Measurements from ENCODE around the gene SEMA3C. TPM values are rescaled to one million over a fixed set of nuclear protein-coding genes. Genes with fewer than 3 reads are reported as not detected.

The SEMA3C gene
- total and polyA plus RNA-seq, 2 experiments from 2014 or later, result 34.8 to 134 TPM

DNA sequence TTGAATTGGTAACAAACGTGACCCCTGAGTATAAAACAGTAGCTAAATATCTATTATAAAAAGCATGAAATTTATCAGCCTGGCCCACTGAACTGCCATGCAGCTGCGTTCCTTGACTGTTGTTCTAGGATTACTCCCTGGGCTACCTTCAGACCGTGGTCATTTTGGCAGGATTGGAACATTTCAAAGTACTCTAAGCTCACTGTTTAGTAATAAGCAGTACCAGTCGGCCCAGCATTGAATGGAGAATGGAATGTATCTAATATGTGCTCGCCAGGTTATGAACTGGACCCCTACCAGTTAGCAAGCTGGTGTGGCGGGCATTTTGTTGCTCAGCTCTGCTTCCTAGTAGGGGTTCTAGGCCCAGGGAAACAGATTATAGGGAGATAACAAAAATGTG, 112.2 kb downstream of the SEMA3C start:
- no peaks in the 10 kb centered on the region for H3K79me2 ChIP-seq
- no peaks in the 10 kb centered on the region for H4K20me1 ChIP-seq (ENCODE audit: insufficient read depth, poor library complexity, severe bottlenecking)
- H3K4me3 ChIP-seq, result no peak overlapping the region
- peaks cover 4% of the 10 kb centered on the region for H3K9me3 ChIP-seq (ENCODE audit: low read depth)
- H3K9me2 ChIP-seq (replicated peaks; ENCODE audit: insufficient read depth), result no peaks in the 10 kb centered on the region
- no peak overlapping the region for H3K4me2 ChIP-seq
- TF ChIP-seq EZH2phosphoT487 (IDR thresholded peaks at IDR 0.05; ENCODE audit: low read depth, severe bottlenecking, unreplicated experiment), result no peak
- H3K27me3 ChIP-seq, result no peaks in the 10 kb centered on the region
- peaks cover 4% of the 10 kb centered on the region for H3K4me1 ChIP-seq (ENCODE audit: insufficient read depth)
- H3K27ac ChIP-seq, result no peak overlapping the region
- no peak overlapping the region for H2AFZ ChIP-seq
- no peaks in the 10 kb centered on the region for H3K36me3 ChIP-seq (replicated peaks; ENCODE audit: insufficient read depth, low read depth)
- 85% methylated on average over 6 of the region's 6 CpGs for WGBS (ENCODE audit: low lambda C conversion rate, missing lambda C conversion rate)
- DNase-seq (ENCODE audit: low spot score), result no peak

DNA sequence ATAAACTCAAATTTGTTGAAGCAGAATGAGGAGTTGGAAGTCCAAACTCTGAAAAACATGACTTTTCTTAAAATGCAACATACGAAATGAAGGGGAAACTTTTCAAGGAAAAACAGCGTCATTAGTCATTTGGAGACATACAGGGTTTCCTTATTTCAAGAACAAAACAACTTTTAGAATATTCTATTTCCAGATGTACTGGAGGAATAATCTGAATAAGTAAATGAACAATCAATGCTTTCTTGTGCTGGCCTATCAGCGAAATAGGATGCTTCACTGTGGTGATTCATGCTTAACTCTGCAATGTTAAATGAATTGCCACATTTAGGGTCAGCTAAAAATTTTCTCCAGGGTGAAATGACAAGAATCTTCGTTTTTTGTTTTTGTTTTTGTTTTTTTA, 114.3 kb downstream of the SEMA3C start:
- Histone ChIP-seq H3K4me2 (no peak overlapping the region), H2AFZ (no peak overlapping the region), H4K20me1 (ENCODE audit: insufficient read depth, poor library complexity, severe bottlenecking) (no peaks in the 10 kb centered on the region), H3K4me1 (ENCODE audit: insufficient read depth) (peaks cover 4% of the 10 kb centered on the region), H3K9me2 (replicated peaks; ENCODE audit: insufficient read depth) (no peaks in the 10 kb centered on the region), H3K79me2 (no peaks in the 10 kb centered on the region), H3K36me3 (replicated peaks; ENCODE audit: insufficient read depth, low read depth) (no peaks in the 10 kb centered on the region), H3K27me3 (no peaks in the 10 kb centered on the region), H3K9me3 (ENCODE audit: low read depth) (peaks cover 3% of the 10 kb centered on the region), H3K27ac (no peak overlapping the region), H3K4me3 (no peak overlapping the region)
- WGBS (ENCODE audit: low lambda C conversion rate, missing lambda C conversion rate), result 97% methylated on average over 4 of the region's 4 CpGs
- DNase-seq (ENCODE audit: low spot score), result no peak
- no peak for TF ChIP-seq EZH2phosphoT487 (IDR thresholded peaks at IDR 0.05; ENCODE audit: low read depth, severe bottlenecking, unreplicated experiment)
- TF ChIP-seq, protein P1, sequence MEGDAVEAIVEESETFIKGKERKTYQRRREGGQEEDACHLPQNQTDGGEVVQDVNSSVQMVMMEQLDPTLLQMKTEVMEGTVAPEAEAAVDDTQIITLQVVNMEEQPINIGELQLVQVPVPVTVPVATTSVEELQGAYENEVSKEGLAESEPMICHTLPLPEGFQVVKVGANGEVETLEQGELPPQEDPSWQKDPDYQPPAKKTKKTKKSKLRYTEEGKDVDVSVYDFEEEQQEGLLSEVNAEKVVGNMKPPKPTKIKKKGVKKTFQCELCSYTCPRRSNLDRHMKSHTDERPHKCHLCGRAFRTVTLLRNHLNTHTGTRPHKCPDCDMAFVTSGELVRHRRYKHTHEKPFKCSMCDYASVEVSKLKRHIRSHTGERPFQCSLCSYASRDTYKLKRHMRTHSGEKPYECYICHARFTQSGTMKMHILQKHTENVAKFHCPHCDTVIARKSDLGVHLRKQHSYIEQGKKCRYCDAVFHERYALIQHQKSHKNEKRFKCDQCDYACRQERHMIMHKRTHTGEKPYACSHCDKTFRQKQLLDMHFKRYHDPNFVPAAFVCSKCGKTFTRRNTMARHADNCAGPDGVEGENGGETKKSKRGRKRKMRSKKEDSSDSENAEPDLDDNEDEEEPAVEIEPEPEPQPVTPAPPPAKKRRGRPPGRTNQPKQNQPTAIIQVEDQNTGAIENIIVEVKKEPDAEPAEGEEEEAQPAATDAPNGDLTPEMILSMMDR (IDR thresholded peaks at IDR 0.05; ENCODE audit: poor library complexity), result no peak
- no peak for TF ChIP-seq EZH2 (IDR thresholded peaks at IDR 0.05; ENCODE audit: borderline replicate concordance)

DNA sequence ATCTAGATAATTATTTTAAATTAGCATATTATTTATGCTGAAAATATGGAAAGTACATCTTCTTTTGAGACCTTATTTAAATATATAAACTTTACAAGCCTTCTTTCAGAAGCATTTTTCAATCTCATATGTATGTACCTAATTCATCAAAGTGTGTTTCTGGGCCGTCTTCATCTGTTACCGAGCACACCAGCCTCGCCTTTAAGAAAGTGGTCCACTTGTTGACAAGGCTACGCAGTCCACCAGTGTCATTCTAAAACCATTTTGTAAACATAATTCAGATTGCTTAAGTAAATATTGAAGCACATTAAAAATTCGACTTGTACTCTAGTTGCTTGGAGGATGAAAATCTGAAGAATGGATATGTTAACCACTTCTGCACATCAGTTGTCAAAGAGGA, 116.3 kb downstream of the SEMA3C start:
- no peak for DNase-seq (ENCODE audit: low spot score)
- Histone ChIP-seq H2AFZ (no peak overlapping the region), H3K79me2 (no peaks in the 10 kb centered on the region), H3K9me3 (ENCODE audit: low read depth) (no peaks in the 10 kb centered on the region), H3K4me2 (no peak overlapping the region), H4K20me1 (ENCODE audit: insufficient read depth, poor library complexity, severe bottlenecking) (no peaks in the 10 kb centered on the region), H3K4me3 (no peak overlapping the region), H3K9me2 (replicated peaks; ENCODE audit: insufficient read depth) (no peaks in the 10 kb centered on the region), H3K4me1 (ENCODE audit: insufficient read depth) (peaks cover 4% of the 10 kb centered on the region), H3K36me3 (replicated peaks; ENCODE audit: insufficient read depth, low read depth) (no peaks in the 10 kb centered on the region), H3K27me3 (no peaks in the 10 kb centered on the region), H3K27ac (no peak overlapping the region)
- WGBS (ENCODE audit: low lambda C conversion rate, missing lambda C conversion rate), result 81% methylated on average over 5 of the region's 5 CpGs
- TF ChIP-seq, protein P1 (IDR thresholded peaks at IDR 0.05; ENCODE audit: poor library complexity), result no peak
- no peak for TF ChIP-seq EZH2phosphoT487 (IDR thresholded peaks at IDR 0.05; ENCODE audit: low read depth, severe bottlenecking, unreplicated experiment)
- TF ChIP-seq EZH2 (IDR thresholded peaks at IDR 0.05; ENCODE audit: borderline replicate concordance), result no peak

DNA sequence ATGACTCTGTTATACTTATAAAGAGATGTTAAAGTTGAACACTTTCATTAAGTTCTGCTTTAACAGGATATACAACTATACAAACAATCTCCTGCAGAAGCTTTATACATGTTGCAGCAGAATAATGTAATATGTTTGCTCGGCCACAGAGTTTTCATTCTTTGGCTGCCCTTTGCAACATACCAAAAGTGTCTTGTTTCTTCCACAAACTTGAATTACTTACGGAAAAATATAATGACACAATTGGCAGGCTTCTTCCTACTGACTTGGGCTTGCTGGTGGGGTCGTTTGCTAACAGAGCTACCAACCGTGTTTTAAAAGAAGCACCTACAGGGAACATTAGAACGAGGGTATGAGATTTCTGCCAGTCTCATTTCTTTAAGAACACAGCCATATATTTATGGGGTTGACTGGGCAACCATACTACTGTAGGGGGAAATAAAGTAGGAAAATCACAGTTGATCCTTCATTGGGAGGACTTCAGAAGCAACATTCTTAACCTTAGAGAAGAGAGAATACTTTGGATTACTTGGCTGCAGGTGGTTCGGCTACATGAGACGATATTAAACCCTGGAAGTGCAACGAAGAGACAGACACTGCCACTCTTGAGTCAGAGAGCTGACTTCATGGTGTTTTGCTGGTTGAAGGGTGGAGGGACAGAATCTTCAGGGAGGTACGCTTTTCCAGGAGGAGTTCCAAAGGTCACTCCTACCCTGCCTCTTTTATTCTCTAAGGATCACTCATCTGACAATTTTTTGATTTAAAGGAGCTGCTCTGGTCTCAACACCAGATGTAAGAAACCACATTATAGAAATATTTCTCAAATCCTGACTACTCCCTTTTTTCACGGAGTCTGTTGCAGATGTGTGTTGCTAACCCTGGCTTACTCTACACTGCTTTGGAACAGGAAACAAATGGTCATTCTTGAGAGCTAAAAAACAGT, 123.9 kb downstream of the SEMA3C start:
- H3K9me3 ChIP-seq (ENCODE audit: low read depth), result no peaks in the 10 kb centered on the region
- no peaks in the 10 kb centered on the region for H3K4me1 ChIP-seq (ENCODE audit: insufficient read depth)
- TF ChIP-seq, protein P1 (IDR thresholded peaks at IDR 0.05; ENCODE audit: poor library complexity), result no peak
- TF ChIP-seq EZH2phosphoT487 (IDR thresholded peaks at IDR 0.05; ENCODE audit: low read depth, severe bottlenecking, unreplicated experiment) (no peak), EZH2 (IDR thresholded peaks at IDR 0.05; ENCODE audit: borderline replicate concordance) (no peak)
- DNase-seq (ENCODE audit: low spot score), result no peak
- no peak overlapping the region for H3K4me2 ChIP-seq
- no peaks in the 10 kb centered on the region for H3K27me3 ChIP-seq
- H3K79me2 ChIP-seq, result no peaks in the 10 kb centered on the region
- H3K4me3 ChIP-seq, result no peak overlapping the region
- H3K9me2 ChIP-seq (replicated peaks; ENCODE audit: insufficient read depth), result no peaks in the 10 kb centered on the region
- 85% methylated on average over 10 of the region's 10 CpGs for WGBS (ENCODE audit: low lambda C conversion rate, missing lambda C conversion rate)
- H3K36me3 ChIP-seq (replicated peaks; ENCODE audit: insufficient read depth, low read depth), result no peaks in the 10 kb centered on the region
- H3K27ac ChIP-seq, result no peak overlapping the region
- no peaks in the 10 kb centered on the region for H4K20me1 ChIP-seq (ENCODE audit: insufficient read depth, poor library complexity, severe bottlenecking)
- no peak overlapping the region for H2AFZ ChIP-seq
